GF-D8 (cell line): Measurements from ENCODE around the gene PPEF1.

Experiments used
- DNase-seq: peaks from one replicate; lab custom pipeline; 2025; lab: John Stamatoyannopoulos, UW

PPEF1 gene, protein sequence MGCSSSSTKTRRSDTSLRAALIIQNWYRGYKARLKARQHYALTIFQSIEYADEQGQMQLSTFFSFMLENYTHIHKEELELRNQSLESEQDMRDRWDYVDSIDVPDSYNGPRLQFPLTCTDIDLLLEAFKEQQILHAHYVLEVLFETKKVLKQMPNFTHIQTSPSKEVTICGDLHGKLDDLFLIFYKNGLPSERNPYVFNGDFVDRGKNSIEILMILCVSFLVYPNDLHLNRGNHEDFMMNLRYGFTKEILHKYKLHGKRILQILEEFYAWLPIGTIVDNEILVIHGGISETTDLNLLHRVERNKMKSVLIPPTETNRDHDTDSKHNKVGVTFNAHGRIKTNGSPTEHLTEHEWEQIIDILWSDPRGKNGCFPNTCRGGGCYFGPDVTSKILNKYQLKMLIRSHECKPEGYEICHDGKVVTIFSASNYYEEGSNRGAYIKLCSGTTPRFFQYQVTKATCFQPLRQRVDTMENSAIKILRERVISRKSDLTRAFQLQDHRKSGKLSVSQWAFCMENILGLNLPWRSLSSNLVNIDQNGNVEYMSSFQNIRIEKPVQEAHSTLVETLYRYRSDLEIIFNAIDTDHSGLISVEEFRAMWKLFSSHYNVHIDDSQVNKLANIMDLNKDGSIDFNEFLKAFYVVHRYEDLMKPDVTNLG

DNA sequence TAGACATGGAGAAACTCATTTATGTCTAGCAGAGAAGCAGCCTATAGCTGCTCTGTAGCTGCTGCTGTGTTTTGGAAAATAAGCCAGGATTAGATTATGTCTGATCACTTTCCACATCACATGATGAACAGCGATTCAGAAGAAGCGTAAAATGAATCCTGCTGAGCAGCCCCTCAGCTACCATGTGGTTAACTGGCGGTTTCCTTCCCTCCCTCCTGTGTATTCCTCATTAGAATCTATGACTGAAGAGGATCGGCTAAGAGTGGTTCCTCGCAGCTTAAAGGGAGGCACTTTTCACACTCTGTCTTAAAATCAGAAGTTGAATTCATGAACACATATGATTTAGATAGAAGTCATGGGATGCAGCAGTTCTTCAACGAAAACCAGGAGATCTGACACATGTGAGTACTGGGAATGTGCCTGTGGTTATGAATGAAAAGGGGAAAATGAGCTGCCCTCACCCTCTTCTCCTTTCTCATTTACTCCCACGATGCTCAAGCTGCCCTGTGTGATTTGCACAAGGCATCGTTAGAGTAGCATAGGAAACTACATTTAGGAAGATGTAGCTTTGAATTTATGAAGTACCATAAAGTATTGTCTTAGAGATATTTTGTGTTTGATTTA lies at the start of gene PPEF1:
Gene PPEF1, plus strand, starts transcription at position 220 of the 624 bp plus-strand sequence. Its CDS starts 136 bp downstream, at position 356.
- DNase-seq = no peak

DNA sequence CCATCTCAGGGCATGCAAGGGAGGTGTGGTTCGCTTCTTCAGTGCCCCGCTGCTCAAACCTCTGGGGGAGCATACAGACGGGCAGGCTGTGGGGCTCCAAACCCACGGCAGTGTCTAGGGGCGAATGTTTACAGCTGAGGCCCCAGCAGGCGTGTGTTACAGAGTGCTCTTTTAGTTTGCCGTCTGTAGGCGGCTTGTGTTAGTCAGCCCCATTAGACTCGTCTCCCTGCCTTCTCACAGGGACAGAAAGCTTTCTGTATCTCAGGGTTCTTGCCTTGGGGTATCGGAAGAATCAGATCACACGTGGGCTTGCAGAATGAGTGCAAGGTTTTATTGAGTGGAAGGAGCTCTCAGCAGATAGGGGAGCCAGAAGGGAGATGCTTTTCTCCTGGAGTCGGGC lies 46.2 kb upstream of the PPEF1 start:
- no peak for DNase-seq

DNA sequence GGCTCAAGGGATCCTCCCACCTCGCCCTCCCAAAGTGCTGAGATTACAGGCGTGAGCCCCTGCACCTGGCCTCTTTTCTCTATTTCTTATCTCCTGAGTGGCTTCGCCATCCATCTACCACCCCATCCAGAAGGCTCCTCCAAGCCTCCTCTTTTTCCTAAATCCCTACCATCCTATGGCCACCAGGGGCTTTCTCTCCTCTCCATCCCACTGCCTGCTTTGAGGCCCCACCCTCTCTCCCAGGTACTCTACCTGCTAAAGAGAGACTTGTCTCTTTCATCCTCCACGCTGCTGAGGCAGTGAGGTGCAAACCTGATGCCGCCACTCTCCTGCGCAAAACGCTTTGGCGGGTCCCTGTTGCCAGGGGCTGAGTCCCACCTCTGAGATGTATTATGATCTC lies 42.5 kb upstream of the PPEF1 start:
- no peak for DNase-seq

DNA sequence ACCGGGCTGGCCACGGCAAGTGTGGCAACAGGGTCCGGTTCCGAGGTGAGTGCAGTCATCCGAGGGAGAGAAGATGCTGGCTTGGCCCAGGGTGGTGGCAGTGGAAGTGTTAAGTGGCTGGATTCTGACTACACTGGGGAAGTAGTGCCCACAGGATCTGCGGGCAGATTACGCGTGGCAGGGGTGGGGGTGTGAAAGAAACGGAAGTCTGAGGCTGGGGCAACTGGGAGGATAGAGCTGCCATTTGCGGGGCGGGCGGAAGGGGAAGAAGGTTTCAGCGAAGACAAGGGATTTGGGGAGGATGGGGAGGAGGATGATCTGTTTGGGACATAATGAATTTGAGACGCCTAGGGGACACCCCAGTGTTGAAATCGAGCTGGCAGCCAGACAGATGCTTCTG lies 40.8 kb upstream of the PPEF1 start:
- no peak for DNase-seq

DNA sequence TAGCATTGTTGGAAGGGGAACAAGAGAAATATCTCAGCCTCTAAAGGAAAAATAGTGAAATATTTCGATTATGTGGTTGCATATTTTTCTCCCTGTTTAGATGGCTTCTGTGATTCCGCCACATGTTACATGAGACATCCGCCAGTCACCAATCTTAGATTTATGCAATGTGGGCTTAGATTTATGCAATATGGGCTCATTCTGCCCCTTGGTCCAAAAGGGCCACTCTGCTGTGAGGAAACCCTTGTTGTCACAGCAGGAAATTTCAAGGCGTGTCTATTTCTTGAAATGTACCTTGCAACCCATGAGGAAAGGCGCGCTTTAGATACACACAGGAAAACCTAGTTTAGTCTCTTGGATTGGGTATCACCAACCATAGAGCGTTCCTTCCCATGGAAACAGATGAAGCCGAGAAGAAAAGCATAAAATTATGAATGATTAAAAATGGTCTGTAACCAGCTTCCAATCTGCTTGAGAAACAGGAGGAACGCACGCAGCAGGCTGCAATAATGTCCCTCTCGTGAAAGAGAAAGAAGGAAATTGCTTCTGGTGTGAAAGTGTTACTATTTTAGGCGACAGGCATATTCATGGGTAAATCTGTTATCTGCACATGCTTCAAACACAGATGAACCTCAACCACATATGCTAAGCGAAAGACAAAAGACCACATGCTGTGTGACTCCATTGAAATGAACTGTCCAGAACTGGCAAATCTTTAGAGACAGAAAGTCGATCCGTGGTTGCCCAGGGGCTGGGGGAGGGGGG lies 39.2 kb upstream of the PPEF1 start:
- DNase-seq = no peak

DNA sequence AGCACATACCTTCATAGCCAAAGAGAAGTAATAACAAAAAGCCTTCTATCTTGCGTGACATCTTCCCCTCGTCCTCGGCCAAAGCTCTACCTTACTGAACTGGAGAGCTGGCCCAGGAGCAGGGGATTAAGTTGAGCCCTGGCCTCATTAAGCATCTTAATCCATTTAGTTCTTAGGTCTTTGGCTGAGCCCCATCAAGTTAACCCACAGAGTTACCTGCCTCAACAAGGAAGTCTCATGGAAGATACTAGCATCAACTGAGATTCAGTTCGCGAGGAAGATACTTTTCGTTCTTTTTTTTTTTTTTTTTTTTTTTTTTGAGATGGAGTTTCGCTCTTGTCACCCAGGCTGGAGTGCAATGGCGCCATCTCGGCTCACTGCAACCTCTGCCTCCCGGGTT lies 35.4 kb upstream of the PPEF1 start, which contains the start of gene RS1:
Gene RS1, minus strand, starts transcription at position 101 of the 400 bp plus-strand sequence. Its CDS starts 40 bp downstream, at position 61.
- no peak for DNase-seq

DNA sequence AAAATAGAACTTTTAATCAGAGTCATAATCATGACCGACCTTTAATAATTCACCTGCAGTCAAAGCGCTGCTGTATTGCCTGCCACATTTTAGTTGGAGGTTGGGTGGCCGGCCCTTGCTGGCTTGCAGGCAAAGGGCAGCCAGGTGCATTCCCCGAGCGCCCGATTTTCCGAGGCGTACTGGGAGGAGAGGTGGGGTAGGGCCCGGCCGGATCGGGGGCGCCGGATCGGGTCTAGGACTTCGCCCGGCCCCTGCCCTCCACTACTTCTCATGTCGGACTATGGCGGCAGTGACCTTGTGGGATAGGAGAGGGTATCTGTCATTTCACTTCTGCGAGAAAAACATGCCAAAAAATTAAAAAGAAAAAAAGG lies 33.0 kb upstream of the PPEF1 start:
- DNase-seq = no peak

DNA sequence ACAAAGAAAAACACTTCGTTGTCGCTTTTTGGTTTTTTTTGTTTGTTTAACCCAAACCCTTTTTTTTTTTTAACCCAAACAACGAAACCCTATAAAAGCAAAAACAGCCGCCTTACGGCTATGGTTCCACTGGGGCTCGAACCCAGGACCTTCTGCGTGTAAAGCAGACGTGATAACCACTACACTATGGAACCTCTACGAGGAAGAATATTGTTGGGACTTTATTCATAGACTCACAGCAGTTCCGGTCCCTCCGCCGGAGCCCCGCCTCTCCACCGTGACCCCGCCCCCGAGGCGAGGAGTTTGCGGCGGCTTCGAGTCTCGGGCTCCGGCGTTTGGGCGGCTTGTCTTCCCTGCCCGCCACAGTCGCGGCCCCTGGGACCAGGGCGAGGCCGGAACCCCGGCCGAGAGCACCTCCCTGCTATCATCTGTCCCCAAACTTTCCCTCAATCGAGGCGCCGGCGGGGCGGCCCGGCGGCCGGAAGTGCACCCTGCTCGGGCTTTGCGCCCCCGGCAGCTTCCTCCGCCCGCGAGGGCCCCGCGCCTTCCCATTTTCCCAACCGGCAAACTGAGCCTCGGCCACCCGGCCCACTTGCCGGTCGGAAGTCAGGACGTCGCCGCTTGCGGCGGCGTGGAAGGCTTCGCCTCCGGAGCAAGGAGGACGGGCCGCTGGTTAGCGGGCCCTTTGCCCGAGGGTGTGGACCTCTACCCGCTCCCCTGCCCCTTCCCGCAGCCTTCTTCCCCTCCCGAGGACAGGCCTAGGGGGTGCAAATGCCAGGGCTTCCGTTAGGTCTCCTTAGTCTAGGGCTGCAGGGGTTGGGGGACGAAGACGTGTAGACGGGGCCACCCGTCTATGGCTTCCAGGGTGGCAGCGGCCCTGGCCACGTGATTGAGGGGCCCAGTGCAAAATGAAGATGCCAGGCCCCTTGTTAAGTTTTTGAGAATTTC lies 32.4 kb upstream of the PPEF1 start:
- DNase-seq = peak; percentile 19

DNA sequence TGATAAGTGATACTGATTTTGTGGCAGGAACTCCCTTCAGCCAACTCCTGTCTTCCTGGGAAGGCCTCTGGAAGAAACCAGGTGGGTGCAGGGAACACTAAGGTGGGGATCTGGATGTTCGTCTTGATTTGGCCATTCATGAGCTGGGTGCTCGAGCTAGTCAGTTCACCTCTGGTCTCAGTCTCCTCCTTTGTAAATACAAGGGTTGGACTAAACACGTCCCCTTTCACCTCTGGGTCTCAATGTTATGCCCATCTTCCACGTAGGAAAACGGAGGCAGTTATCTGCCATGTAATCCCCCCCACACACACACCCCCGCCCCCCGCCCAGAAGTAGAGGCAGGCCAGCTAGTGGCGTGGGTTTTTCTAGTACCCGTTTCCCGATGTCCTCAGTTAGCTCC lies 31.4 kb upstream of the PPEF1 start:
- DNase-seq = no peak

DNA sequence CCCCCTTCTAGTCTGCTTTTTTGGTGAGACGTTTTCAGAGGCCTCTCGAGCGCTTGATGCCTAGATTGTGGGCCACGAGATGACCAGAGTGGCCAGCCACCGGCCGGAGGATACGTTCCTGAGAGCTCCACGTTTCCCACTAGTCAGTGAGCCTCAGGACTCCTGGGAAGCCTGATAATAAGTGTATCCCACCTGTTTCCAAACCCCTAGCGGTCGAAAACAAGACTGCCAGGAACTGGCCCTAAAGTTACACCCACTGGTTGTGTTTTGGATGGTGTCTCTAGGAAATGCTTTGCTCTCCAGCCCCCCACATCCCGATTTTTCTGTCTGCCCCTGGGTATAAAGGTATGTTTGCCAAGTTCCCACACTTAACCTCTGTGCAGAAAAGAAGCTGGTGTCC lies 31.0 kb upstream of the PPEF1 start:
- DNase-seq = no peak

DNA sequence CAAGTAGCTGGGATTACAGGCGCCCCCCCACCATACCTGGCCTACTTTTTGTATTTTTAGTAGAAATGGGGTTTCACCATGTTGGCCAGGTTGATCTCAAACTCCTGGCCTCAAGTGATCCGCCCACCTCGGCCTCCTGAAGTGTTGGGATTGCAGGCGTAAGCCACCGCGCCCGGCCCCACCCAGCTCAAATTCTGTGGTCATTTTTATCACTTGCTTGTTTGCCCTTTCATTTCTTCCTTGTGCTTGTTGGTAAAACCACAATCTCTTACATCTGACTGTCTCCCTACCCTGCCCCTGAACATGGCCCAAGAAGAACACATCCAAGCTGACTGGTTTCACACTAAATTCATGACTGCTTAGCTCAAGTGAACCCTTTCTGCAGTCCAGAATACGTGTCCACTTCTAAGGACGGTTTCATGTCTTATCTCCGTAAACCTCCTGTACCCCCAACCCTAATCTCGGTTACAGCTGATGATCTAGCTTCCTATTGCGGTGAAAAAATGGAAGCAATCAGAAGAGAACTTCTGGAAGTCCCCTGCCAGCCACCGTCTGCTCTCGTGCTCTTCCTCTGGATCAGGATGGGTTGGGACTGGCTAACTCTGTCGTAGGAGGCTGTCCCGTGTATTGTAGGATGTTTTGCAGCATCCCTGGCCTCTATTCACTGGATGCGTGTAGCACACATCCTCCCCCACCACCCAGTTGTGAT lies 30.1 kb upstream of the PPEF1 start:
- peak; percentile 34 for DNase-seq

DNA sequence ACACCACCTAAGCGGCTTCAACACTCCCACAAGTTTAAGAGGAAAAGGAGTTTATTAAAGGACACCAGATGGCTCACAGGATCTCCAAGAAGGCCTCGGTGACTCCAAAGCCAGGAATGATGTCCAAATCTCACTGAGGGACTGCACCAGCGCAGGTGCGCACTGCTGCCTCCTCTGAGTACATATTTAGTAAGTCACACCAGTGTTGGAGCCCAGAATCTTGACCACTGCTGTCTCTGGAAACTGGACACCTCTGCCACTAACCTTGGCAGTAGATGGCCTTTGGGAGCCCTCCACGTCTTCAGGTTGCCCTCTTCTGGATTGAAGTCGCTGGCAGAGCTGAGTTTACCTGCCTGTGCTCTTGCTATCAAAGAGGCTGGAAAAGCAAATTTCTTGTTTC lies 25.4 kb upstream of the PPEF1 start:
- no peak for DNase-seq

DNA sequence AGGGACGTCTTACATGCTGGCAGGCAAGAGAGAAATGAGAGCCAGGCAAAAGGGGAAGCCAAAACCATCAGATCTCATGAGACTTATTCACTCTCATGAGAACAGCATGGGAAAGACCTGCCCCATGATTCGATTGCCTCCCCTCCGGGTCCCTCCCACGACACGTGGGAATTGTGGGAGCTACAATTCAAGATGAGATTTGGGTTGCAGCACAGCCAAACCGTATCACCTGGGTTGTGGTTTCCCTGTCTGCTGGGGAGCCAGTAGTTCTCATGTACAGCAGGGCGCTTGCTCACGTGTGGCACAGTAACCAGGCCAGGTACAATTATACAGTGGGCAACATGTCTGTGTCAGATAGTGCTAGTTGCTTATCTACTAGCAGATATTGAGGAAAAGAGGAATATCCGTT lies 24.5 kb upstream of the PPEF1 start:
- DNase-seq = no peak

DNA sequence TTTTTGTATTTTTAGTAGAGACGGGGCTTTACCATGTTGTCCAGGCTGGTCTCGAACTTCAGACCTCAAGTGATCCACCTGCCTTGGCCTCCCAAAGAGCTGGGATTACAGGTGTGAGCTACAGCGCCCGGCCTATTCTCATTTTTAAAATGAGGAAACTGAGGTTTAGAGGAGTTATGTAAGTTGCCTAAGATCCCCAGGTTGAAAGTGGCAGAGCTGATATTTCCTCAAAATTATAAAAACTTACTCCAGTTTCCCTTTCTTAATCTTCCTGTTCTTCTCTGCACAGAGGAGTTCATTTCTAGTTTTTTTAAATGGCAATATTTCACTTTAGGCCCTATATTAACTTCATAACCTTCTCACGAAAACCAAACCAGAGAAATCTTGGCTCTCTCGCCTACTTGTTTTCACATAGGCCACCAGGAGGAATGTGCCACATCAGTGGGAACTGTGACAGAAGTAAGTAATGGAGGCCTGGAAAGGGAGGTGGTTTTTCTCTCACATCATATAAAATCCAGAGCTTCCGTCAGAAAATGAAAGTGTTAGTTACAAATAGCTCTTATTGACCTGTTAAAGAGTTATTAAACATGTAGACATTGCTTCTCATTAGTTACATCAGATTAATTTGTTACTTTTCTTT lies 19.5 kb upstream of the PPEF1 start:
- no peak for DNase-seq

DNA sequence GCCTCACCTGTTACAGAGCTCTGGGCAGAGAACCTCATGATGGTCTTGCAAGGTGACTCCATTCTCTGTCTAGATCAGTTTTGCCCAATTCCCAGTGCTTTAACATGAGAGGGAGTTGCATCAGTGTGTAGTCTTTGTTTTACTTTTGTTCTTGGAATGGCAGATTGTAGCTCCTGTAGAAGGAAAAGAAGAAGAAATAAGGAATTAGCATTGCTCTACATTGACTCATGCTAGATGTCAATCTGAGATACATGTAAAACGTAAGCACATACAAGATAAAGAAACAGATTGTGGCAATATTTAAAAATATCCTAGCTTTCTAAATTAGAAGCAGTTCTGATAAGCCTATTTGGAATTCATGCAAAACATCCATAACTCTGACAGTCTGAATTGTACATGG lies 16.0 kb upstream of the PPEF1 start:
- no peak for DNase-seq

DNA sequence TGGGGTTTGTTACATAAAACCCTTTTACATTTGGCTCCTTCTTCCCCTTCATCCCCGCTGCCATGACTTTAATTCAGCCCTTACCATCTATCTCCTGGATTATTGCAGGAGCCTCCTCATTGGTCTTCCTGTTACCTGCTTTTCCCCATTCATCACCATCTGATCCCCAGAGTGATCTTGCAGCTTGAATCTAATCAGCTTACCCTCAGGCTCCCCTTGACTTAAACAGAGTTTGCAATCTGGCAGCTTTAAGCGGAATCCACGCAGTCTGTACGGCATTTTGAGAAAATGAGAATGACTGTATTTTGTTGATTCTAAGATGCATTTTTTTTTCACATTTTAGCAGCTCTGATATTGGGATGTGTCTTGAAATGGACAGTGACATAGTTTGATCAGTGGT lies 14.9 kb upstream of the PPEF1 start:
- no peak for DNase-seq

DNA sequence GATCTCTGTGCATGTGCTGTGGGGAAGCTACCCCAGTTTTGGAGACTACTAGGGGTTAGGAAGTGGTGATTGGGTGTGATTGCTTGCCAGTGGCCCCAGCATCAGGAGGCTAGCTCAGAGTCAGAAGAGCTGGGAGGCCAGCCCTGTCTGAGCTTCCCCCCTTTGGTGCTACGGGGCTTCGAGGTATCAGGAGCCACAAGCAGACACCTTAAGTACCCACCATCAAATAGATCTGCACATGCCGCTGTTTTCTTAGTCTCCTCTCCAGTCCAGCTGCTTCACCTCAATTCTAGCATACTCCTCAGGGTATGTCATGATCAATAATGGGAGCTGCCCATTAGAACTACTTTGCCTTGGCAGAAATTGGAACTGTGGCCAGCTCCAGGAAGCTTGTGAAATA lies 10.8 kb upstream of the PPEF1 start:
- DNase-seq = no peak

DNA sequence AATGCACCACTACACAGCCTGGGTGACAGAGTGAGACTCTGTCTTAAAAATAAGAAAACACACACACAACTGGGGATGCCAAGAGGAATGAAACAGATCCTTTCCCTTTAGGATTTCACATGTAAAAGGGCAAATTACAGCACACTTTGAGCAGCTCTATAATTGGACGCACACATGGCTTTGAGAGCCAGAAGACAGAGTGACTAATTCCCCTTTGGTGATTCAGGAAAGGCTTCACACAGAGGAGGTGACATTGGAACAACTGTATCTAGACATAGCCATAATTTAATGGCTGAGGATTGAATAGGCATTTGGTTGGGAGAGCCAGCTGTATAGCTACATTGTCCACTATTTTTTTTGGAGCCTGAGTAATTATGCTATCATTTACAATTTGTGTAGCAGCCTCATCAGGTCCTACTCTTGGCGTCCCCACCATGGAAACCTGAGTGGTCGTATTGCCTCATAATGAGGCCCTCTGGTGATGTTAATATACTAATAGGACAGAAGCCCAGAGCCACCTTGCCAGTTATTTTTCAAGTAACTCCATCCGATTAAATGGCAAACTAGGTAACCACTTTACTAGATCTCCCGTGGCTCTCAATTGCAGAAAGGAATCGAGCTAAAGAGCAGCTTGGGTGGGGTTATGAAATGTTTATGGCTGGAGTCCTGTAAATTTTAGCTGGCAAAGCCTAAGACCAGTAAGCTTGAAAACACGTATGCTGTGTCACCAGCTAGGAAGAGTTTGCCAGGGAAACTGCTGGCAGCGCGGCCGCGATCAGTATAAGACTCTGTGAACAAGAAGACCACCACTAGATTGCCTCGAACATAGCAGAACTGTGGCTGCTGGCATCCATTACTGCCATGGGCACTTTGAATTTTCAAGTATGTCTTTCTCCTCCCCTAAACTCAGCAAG lies 8.5 kb upstream of the PPEF1 start:
- DNase-seq = no peak
